WTC11 (cell line): ENCODE measurements around the gene GRIN1.

Source experiments
- ELF4 ChIP-seq: sonication (generic); formaldehyde crosslinking; IDR thresholded peaks from 2 replicates; pipeline ENCODE4 v1.8.1; 2022; ENCODE audit warnings: low read depth, mild to moderate bottlenecking, moderate library complexity, missing genetic modification reagents
- ESRRA ChIP-seq: sonication (generic); formaldehyde crosslinking; IDR thresholded peaks from 2 replicates; pipeline ENCODE4 v1.8.1; 2022; ENCODE audit warnings: mild to moderate bottlenecking, missing genetic modification reagents, borderline replicate concordance
- ETV6 ChIP-seq: sonication (generic); formaldehyde crosslinking; IDR thresholded peaks from 2 replicates; pipeline ENCODE4 v1.8.1; 2022; ENCODE audit warnings: mild to moderate bottlenecking, missing genetic modification reagents
- FOXP4 ChIP-seq: sonication (generic); formaldehyde crosslinking; IDR thresholded peaks from 2 replicates; pipeline ENCODE4 v1.8.0; 2022; ENCODE audit warnings: mild to moderate bottlenecking, missing genetic modification reagents
- MAX ChIP-seq: sonication (generic); formaldehyde crosslinking; IDR thresholded peaks from 2 replicates; pipeline ENCODE4 v1.8.0; 2022; ENCODE audit warnings: mild to moderate bottlenecking, missing genetic modification reagents
- NFYB ChIP-seq: sonication (generic); formaldehyde crosslinking; conservative IDR thresholded peaks from 2 replicates; pipeline ENCODE4 v1.8.0; 2022; ENCODE audit warnings: low read depth, missing genetic modification reagents
- NR1H2 ChIP-seq: sonication (generic); formaldehyde crosslinking; IDR thresholded peaks from 2 replicates; pipeline ENCODE4 v1.9.0; 2021; ENCODE audit warnings: mild to moderate bottlenecking, moderate library complexity, missing genetic modification reagents
- PRDM15 ChIP-seq: sonication (generic); formaldehyde crosslinking; IDR thresholded peaks from 2 replicates; pipeline ENCODE4 v1.8.0; 2022; ENCODE audit warnings: missing genetic modification reagents
- ZNF317 ChIP-seq: sonication (generic); formaldehyde crosslinking; IDR thresholded peaks from 2 replicates; pipeline ENCODE4 v1.8.1; 2023; ENCODE audit warnings: low read depth, mild to moderate bottlenecking, moderate library complexity, missing genetic modification reagents, borderline replicate concordance
- TF ChIP-seq, protein P1 (sequence below): fragments of 200-600 bp; IDR thresholded peaks from 2 replicates; pipeline ENCODE4 v1.8.0; 2022; ENCODE audit warnings: antibody characterized with exemption
- TF ChIP-seq, protein P2 (sequence below): sonication (generic); formaldehyde crosslinking; IDR thresholded peaks from 2 replicates; pipeline ENCODE4 v1.8.0; 2022; ENCODE audit warnings: mild to moderate bottlenecking, missing genetic modification reagents
- TF ChIP-seq, protein P3 (sequence below): sonication (generic); formaldehyde crosslinking; IDR thresholded peaks from 2 replicates; pipeline ENCODE4 v1.8.0; 2022; ENCODE audit warnings: mild to moderate bottlenecking, missing genetic modification reagents
- TF ChIP-seq, protein P4 (sequence below): sonication (generic); formaldehyde crosslinking; conservative IDR thresholded peaks from 2 replicates; pipeline ENCODE4 v1.8.1; 2022; ENCODE audit warnings: mild to moderate bottlenecking, missing genetic modification reagents

- TF ChIP-seq NR1H2 (CRISPR knock-in tag) (no peak), PRDM15 (peak; percentile 67), ESRRA (CRISPR knock-in tag) (no peak), ZNF317 (CRISPR knock-in tag) (no peak), NFYB (CRISPR knock-in tag) (no peak), FOXP4 (CRISPR knock-in tag) (no peak), MAX (CRISPR knock-in tag) (no peak), ELF4 (CRISPR knock-in tag) (no peak), ETV6 (CRISPR knock-in tag) (no peak)
- TF ChIP-seq, protein P1, sequence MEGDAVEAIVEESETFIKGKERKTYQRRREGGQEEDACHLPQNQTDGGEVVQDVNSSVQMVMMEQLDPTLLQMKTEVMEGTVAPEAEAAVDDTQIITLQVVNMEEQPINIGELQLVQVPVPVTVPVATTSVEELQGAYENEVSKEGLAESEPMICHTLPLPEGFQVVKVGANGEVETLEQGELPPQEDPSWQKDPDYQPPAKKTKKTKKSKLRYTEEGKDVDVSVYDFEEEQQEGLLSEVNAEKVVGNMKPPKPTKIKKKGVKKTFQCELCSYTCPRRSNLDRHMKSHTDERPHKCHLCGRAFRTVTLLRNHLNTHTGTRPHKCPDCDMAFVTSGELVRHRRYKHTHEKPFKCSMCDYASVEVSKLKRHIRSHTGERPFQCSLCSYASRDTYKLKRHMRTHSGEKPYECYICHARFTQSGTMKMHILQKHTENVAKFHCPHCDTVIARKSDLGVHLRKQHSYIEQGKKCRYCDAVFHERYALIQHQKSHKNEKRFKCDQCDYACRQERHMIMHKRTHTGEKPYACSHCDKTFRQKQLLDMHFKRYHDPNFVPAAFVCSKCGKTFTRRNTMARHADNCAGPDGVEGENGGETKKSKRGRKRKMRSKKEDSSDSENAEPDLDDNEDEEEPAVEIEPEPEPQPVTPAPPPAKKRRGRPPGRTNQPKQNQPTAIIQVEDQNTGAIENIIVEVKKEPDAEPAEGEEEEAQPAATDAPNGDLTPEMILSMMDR: no peak
- TF ChIP-seq, protein P2, sequence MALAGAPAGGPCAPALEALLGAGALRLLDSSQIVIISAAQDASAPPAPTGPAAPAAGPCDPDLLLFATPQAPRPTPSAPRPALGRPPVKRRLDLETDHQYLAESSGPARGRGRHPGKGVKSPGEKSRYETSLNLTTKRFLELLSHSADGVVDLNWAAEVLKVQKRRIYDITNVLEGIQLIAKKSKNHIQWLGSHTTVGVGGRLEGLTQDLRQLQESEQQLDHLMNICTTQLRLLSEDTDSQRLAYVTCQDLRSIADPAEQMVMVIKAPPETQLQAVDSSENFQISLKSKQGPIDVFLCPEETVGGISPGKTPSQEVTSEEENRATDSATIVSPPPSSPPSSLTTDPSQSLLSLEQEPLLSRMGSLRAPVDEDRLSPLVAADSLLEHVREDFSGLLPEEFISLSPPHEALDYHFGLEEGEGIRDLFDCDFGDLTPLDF (CRISPR knock-in tag): no peak
- TF ChIP-seq, protein P3, sequence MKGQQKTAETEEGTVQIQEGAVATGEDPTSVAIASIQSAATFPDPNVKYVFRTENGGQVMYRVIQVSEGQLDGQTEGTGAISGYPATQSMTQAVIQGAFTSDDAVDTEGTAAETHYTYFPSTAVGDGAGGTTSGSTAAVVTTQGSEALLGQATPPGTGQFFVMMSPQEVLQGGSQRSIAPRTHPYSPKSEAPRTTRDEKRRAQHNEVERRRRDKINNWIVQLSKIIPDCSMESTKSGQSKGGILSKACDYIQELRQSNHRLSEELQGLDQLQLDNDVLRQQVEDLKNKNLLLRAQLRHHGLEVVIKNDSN (CRISPR knock-in tag): no peak
- TF ChIP-seq, protein P4, sequence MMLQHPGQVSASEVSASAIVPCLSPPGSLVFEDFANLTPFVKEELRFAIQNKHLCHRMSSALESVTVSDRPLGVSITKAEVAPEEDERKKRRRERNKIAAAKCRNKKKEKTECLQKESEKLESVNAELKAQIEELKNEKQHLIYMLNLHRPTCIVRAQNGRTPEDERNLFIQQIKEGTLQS (CRISPR knock-in tag): no peak
Observed at GRCh38 chr9:137164370-137165249, 25.7 kb downstream of the GRIN1 start.
